ENCODE results near the gene DDX51. TPM values are rescaled to one million over a fixed set of nuclear protein-coding genes. Genes with fewer than 3 reads are reported as not detected.

Gene DDX51
- total and polyA plus RNA-seq, 4 donors = 2.5 to 7.5 (median 5.5) TPM

GRCh38 chr12:132159555-132160003 is 15.5 kb upstream of the DDX51 start (continued):
- no peak for TF ChIP-seq REST (IDR thresholded peaks at IDR 0.05)
- no peak for TF ChIP-seq RXRA (IDR thresholded peaks at IDR 0.05)
- no peak for TF ChIP-seq MAX (IDR thresholded peaks at IDR 0.05)

- H3K4me1 ChIP-seq (ENCODE audit: control insufficient read depth in 4 of 4, insufficient read depth in 4 of 4, low read length in 3 of 4) = peaks cover 2 to 16% (median 13%) of the 10 kb centered on the region in 4 donors
- no peak overlapping the region for H3K4me3 ChIP-seq (ENCODE audit: low read depth in 1 of 3, low read length in 3 of 3)
- no peak overlapping the region for H3K27ac ChIP-seq (ENCODE audit: low read depth in 1 of 2, low read length in 2 of 2)
- no peaks in the 10 kb centered on the region for H3K9me3 ChIP-seq (ENCODE audit: control insufficient read depth in 4 of 4, low read length in 3 of 4)
- H3K36me3 ChIP-seq (ENCODE audit: control insufficient read depth in 4 of 4, insufficient read depth in 3 of 4, low read depth in 1 of 4, low read length in 3 of 4) = peaks cover 0 to 7% (median 0%) of the 10 kb centered on the region in 4 donors
- TF ChIP-seq YY1 (IDR thresholded peaks at IDR 0.05) = no peak
- no peak for TF ChIP-seq CTCF (IDR thresholded peaks at IDR 0.05; ENCODE audit: low read depth, low read length, missing input control)
- no peak for TF ChIP-seq NR2F2 (IDR thresholded peaks at IDR 0.05)
- TF ChIP-seq JUND (IDR thresholded peaks at IDR 0.05) = no peak
- no peak for TF ChIP-seq REST (IDR thresholded peaks at IDR 0.05)
- no peak for TF ChIP-seq RAD21 (IDR thresholded peaks at IDR 0.05)
- no peak for TF ChIP-seq ATF3 (IDR thresholded peaks at IDR 0.05)
- DNase-seq (ENCODE audit: low spot score) = no peak
- no peaks in the 10 kb centered on the region for H3K27me3 ChIP-seq (ENCODE audit: control insufficient read depth in 4 of 4, insufficient read depth in 4 of 4, low read length in 3 of 4)
- no peak overlapping the region for H3K9ac ChIP-seq (ENCODE audit: low read depth in 1 of 2, low read length in 2 of 2)
- 96% methylated on average over 37 of the region's 37 CpGs for WGBS
These were observed 14.8 kb upstream of the DDX51 start for GRCh38 chr12:132158677-132159554.

Measured in liver (tissue), 9 donors.